ENCODE data around the gene BRD3OS. TPM values are rescaled to one million over a fixed set of nuclear protein-coding genes. Genes with fewer than 3 reads are reported as not detected.

BRD3OS gene
- total and polyA plus RNA-seq, 2 of the 13 experiments (the other 11 are each of a cell fraction or from before 2014, with no cell fraction given): 4.9 to 5.7 TPM

DNA sequence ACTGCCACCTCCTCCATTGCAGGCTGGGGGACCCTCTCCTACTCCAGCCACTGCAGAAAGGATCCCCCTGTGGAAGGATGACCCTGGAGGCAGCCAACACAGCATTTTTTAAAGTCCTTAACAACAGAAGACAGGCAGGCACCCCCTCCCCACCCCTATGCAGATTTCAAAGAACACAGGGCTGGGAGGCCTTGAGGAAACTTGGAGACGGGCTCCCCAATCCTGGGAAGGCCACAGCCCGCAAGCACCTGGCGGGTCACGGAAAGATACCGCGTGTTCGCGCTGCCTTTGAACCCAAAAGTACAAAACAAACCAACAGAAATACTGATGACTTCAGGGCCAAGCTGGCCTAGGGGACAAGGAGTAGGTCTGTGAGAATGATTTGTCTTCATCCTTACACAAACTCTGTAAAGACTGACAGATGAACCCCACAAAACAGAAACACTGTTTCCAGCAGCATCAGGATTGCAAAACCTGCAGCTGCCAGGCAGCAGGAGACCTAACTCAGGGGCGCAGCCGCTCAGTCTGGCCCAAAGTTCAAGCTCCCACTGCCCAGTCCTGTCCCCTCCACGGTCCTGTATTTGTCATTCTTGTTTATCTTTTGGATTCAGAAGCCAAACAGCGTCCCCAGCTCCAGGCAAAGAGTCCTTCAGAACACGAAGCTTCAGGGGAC, 46.9 kb upstream of the BRD3OS start (continued):
- TF ChIP-seq MLXIP (CRISPR knock-in tag; IDR thresholded peaks at IDR 0.05; ENCODE audit: borderline replicate concordance): no peak
- no peak for TF ChIP-seq SP2 (CRISPR knock-in tag; IDR thresholded peaks at IDR 0.05)
- TF ChIP-seq, protein P1, sequence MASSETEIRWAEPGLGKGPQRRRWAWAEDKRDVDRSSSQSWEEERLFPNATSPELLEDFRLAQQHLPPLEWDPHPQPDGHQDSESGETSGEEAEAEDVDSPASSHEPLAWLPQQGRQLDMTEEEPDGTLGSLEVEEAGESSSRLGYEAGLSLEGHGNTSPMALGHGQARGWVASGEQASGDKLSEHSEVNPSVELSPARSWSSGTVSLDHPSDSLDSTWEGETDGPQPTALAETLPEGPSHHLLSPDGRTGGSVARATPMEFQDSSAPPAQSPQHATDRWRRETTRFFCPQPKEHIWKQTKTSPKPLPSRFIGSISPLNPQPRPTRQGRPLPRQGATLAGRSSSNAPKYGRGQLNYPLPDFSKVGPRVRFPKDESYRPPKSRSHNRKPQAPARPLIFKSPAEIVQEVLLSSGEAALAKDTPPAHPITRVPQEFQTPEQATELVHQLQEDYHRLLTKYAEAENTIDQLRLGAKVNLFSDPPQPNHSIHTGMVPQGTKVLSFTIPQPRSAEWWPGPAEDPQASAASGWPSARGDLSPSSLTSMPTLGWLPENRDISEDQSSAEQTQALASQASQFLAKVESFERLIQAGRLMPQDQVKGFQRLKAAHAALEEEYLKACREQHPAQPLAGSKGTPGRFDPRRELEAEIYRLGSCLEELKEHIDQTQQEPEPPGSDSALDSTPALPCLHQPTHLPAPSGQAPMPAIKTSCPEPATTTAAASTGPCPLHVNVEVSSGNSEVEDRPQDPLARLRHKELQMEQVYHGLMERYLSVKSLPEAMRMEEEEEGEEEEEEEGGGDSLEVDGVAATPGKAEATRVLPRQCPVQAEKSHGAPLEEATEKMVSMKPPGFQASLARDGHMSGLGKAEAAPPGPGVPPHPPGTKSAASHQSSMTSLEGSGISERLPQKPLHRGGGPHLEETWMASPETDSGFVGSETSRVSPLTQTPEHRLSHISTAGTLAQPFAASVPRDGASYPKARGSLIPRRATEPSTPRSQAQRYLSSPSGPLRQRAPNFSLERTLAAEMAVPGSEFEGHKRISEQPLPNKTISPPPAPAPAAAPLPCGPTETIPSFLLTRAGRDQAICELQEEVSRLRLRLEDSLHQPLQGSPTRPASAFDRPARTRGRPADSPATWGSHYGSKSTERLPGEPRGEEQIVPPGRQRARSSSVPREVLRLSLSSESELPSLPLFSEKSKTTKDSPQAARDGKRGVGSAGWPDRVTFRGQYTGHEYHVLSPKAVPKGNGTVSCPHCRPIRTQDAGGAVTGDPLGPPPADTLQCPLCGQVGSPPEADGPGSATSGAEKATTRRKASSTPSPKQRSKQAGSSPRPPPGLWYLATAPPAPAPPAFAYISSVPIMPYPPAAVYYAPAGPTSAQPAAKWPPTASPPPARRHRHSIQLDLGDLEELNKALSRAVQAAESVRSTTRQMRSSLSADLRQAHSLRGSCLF (CRISPR knock-in tag; IDR thresholded peaks at IDR 0.05; ENCODE audit: borderline replicate concordance): no peak
- TF ChIP-seq PPARG (CRISPR knock-in tag; conservative IDR thresholded peaks at IDR 0.05): peak; percentile 81
- no peak for TF ChIP-seq ZNF670 (CRISPR knock-in tag; IDR thresholded peaks at IDR 0.05; ENCODE audit: borderline replicate concordance)
- TF ChIP-seq ZNF510 (CRISPR knock-in tag; IDR thresholded peaks at IDR 0.05; ENCODE audit: low read depth): no peak
- no peak for TF ChIP-seq HNRNPH1 (optimal IDR thresholded peaks at IDR 0.05; ENCODE audit: low read depth, low read length)
- peak; percentile 84 for TF ChIP-seq ZMYM3 (CRISPR knock-in tag; IDR thresholded peaks at IDR 0.05)
- TF ChIP-seq ZNF234 (CRISPR knock-in tag; conservative IDR thresholded peaks at IDR 0.05): no peak
- peak; percentile 93 for TF ChIP-seq HDAC2 (CRISPR knock-in tag; IDR thresholded peaks at IDR 0.05)
- no peak for TF ChIP-seq ZKSCAN1 (IDR thresholded peaks at IDR 0.05; ENCODE audit: low read length)
- no peak for TF ChIP-seq ATF1 (CRISPR knock-in tag; IDR thresholded peaks at IDR 0.05)
- TF ChIP-seq ZNF747 (CRISPR knock-in tag; IDR thresholded peaks at IDR 0.05; ENCODE audit: borderline replicate concordance): no peak
- no peak; the same call in 1 of the 2 replicates for TF ChIP-seq HNRNPL (IDR thresholded peaks at IDR 0.05; ENCODE audit: low read depth, low read length)
- peak; percentile 43; the same call in 1 of the 2 replicates for TF ChIP-seq ATF2 (CRISPR knock-in tag; IDR thresholded peaks at IDR 0.05)
- TF ChIP-seq SRSF9 (IDR thresholded peaks at IDR 0.05; ENCODE audit: borderline replicate concordance, insufficient read depth, low read depth, low read length, poor library complexity, severe bottlenecking): no peak
- no peak; the same call in 1 of the 2 replicates for TF ChIP-seq POLR2G (IDR thresholded peaks at IDR 0.05; ENCODE audit: low read depth, low read length)
- TF ChIP-seq SETDB1 (CRISPR knock-in tag; IDR thresholded peaks at IDR 0.05; ENCODE audit: borderline replicate concordance): no peak
- no peak for TF ChIP-seq ELF3 (CRISPR knock-in tag; IDR thresholded peaks at IDR 0.05)
